ENCODE results near the gene MVB12B.

DNA sequence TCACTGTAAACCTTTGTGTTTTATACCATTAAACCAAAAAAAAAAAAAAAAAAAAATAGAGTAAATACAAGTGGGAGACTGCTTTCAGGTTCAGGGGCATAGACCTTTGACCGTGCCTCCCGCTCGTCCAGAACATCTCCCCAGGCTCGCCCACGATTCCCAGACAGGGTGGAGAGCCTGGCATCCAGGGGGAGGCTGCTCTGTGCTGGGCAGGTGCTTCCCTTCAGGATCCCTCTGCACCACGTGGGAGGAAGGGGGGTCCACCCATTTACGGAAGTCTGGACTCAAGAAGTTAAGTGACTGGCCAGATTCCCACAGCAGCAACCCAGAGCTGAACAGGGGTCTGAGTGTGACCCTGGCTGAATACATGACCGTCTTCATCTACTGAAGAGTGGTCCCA lies 161.7 kb downstream of the MVB12B start:
- TF ChIP-seq GATA3 (IDR thresholded peaks at IDR 0.05; ENCODE audit: low read depth, low read length), result no peak
- no peak for TF ChIP-seq GATA2 (IDR thresholded peaks at IDR 0.05; ENCODE audit: low read depth, low read length)
